Activated CD8-positive, alpha-beta memory T cell treated with anti-CD3 and anti-CD28 coated beads, Interleukin-2, amount 50 U/mL, for 1 hour (primary cell): ENCODE measurements around the gene NPIPA8.
"Not testable (repeated sequence)": the region's sequence is repeated elsewhere in the genome, so short reads cannot be mapped to it uniquely, and the experiment has no call there.

Experiments used
- DNase-seq: peaks from one replicate; pipeline ENCODE4 v3.0.0-alpha.2; 2020; ENCODE audit errors: extremely low read depth

The NPIPA8 gene

DNA sequence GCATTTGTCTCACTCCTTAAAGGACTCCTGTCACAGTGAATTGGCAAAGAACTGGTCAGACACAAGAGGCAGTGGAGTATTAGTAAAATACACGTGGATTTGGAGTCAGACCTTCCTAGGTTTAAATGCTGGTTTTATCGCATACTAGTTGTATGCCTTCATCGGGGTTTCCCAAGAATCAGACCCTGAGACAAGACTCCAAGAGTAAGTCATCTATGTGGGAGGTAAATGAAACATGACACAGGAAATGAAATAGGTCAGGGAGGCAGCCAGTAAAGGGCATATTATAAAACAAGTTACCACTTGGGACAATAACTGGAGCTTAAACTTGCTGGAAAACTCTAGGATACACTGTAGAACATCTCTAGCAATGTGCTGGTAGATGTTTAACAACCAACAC lies 59.8 kb downstream of the NPIPA8 start:
- DNase-seq = not testable (repeated sequence)

DNA sequence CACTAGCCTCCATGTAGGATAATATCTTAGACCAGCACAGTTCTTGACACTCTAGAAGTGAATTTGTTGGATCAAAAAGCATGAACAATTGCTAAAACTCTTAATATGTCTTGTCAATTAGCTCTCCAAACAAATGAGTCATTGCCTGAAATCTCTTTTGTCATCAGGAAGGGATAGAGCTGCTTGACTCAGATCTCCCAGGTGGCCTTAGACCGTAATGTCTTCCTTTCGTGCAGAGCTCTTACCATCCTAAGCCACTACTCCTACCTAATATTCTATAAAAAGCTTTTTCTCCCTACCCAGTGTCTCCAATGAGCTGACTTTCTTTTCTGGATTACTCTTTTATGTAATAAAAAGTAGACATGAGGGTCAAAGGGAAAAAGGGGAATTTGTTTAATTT lies 66.4 kb downstream of the NPIPA8 start:
- DNase-seq = not testable (repeated sequence)
